GM21619 (cell line): ENCODE measurements around the gene MRM1.

ENCODE experiments used
- ATAC-seq: cut with Tn5 transposase; IDR thresholded peaks from one replicate; pipeline ENCODE4 v1.9.1; 2021; ENCODE audit not compliant: unreplicated experiment

The MRM1 gene

GRCh38 chr17:36629970-36630502 is 28.7 kb downstream of the MRM1 start:
- ATAC-seq: no peak

DNA sequence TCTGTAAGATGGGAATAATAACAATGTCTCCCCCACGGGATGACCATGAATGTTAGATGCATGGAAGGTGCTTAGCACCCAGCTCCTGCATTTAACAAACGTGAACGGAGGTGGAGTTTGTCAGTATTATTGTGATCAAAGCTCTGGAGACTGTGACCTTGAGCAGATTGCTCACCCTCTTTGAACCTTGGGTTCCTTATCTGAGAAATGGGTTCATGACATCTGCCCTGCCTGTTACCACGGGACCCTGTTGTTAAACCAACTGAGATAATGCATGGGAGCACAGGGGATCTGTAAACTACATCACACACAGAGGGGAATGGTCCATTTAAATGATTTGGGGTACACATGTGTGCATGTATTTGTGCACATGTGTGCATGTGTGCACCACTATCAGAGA is 29.6 kb downstream of the MRM1 start:
- ATAC-seq: no peak

- ATAC-seq: no peak
Measured at GRCh38 chr17:36632916-36633771, 31.8 kb downstream of the MRM1 start.

- ATAC-seq: no peak
Measured at GRCh38 chr17:36640346-36640745, 39.0 kb downstream of the MRM1 start.

DNA sequence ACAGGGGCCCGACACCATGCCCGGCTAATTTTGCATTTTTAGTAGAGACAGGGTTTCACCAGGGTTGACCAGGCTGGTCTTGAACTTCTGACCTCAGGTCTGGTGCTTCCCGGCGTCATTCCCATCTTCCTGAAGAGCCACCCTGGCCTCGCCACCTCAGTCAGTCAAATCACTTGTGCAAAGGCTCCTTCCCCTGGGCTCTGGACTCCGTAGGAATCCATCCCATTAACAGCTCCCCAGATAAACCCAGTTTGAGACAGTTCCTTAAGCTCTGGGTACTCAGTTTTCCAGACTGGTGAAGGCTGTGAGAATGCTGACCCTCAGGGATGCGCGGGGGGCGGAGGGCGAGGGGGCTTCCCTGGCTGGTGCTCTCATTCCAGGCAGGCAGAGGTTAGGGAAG is 39.5 kb downstream of the MRM1 start:
- no peak for ATAC-seq

DNA sequence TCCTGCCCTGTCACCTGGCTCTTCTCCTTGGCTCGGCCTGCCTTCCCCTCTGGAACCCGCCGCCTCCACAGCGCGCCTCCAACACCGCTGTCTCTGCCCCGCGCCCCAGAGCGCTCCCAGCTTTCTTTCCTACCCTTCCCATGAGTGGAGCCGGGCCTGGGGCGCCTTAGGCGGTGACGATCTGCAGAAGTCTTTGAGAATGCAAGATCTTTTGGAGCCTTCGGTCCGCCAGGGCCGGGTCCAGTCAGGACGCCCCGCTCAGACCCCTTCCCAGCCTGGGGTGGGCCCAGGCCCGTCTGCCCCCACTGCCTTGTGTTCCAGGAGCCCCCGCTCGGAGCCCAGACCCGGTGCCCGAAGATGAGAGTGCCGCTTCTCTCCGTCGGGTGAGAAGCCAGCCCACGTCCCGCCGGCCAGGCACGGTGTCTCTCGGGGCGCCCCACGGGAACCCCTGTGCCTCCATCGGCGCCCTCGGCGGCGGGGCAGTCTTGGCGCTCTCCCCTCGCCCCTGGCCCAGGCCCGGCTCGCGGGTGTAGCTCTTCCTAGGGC is 40.0 kb downstream of the MRM1 start:
- ATAC-seq: no peak

DNA sequence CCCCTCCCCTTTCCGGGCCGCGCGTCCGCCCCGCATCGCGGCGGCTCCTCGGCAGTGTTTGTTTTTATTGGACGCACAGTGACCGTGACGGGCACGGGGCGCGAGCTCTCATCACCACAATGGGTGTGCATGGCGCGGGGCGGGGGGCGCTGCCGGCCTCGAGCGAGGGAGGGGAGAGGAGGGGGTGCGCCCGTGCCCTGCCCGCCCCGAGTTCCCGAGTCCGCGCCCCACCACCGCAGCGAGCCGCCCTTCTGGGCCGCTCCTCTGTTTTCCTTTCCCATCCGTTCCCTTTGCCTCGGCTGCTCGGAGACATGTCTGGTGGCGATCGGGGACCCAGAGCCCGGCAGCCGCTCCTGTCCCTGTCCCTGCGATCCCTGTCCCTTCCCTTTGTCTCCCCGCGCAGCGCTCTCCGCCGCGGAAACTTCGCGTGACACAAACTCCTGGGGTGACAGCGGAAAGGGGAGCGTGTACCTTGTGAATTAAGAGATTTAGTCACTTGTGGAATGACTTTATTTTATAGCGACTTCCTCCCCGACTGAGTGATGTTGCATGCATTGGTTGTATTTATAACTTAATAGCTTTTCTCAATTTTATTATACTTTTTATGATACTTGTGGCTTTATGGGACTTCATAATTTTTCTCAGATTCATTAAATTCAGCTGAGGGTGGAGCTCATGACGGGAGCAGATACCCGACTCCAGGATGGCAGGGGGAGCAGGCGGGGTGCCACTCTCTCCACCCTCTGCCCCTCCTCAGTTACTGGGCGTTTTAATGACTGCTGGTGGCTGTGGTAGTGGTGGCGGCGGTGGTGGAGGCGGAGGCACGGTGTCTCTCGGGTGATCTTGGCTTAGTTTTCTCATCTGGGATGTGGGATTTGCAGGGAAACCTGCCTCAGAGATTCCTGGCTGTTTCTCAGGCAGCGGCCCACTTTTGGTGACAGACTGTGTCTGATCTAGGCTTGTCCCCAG is 40.8 kb downstream of the MRM1 start:
- ATAC-seq: no peak

DNA sequence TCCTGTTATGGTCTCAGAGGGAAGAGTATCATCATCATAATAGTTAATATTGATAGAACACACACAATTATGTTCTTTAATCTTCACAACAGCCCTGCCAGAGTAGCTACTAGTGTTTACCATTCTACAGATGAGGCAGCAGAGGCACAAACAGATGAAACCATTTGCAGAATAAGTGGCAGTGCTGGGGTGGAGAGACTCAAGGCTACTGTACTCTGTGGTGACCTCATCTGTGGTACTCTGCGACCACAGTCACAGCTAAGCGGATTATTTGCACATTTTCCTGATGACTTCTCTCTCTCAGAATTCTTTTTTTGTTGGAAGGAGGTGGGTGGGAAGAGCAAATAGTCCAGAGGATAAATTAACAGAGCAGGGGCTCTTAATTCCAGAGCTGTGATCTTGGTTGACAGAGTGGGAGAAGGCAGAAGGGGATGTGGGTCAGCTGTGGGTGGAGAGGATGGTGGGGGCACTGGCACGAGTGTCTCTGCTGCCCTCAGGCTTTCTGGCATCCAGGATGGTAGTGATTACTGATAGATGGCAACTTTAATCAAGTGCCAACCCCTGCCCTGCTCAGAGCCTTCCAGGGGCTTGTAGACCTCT is 41.8 kb downstream of the MRM1 start:
- no peak for ATAC-seq

GRCh38 chr17:36645422-36645821 is 44.0 kb downstream of the MRM1 start:
- ATAC-seq: no peak

DNA sequence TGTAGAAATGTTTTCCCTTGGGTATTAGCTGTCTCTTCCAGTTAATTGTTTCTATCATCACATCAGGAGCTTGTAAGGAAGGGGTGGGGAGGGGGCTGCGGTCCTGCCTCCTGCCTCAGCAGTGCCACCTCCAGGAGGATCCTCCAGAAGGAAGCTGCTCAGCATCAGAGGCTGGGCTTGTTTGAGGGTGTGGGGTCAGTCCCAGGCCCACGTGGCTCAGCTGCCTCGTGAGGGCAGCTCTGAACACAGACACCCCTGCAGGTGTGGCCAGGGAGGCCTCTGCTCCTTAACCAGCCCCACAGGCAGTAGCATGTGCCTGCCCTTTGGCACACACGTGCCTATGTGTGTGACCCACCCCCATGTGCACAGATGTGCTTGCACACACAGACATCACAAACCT is 46.3 kb downstream of the MRM1 start:
- ATAC-seq: no peak

GRCh38 chr17:36650096-36650775 is 48.9 kb downstream of the MRM1 start:
- ATAC-seq: no peak

DNA sequence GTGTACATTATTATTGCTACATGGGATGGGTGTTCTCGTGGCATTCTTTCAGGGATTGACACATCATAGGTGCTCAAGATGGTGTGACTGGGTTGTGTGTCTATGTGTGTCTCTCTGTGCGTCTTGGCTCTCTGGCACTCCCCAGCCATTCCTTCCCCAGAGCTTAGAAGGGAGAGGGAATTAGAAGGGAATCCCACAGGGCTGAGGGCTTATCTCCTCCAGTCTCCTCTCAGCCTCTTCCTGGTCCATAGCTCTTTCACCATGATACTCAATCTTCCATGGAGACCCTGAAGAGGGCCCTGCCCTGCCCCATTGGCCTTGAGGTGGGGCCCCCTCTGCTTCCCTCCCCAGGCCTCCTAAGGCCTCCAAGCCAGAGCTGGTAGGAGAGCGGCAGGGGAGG is 52.0 kb downstream of the MRM1 start:
- ATAC-seq: no peak

GRCh38 chr17:36653856-36654255 is 52.5 kb downstream of the MRM1 start:
- ATAC-seq: no peak

GRCh38 chr17:36655726-36656125 is 54.3 kb downstream of the MRM1 start:
- no peak for ATAC-seq

DNA sequence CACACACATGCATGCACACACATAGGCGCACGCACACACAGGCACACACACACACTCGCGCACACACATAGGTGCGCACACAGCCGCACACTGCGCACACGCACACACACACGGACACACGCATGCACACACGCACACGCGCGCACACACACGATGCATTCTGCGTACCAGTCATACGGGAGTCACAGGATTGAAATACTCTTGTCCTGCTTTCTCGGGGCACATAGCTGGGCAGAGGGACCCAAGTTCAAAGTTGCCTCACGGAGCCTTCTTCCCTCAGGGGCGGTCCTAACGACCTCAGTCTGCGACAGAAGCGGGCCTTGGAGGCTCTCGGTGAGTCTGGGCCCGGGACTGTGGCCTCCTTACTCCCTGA is 56.0 kb downstream of the MRM1 start:
- ATAC-seq: no peak

GRCh38 chr17:36657763-36658490 is 56.5 kb downstream of the MRM1 start:
- no peak for ATAC-seq
